Measurements from ENCODE around the gene PPP2R3C. TPM values are rescaled to one million over a fixed set of nuclear protein-coding genes. Genes with fewer than 3 reads are reported as not detected.
A peak's percentile ranks its signal among the peaks of the same experiment; 100 is the strongest.

The PPP2R3C gene
- total RNA-seq, 1 experiment from 2014 or later = 56.2 TPM

- ChIA-PET CTCF (no interaction called here), POLR2A (ENCODE audit: low non-redundant PET) (no interaction called here)
- H3K27ac ChIP-seq (ENCODE audit: low read depth, low read length, poor library complexity, severe bottlenecking) = no peak overlapping the region
- no peaks in the 10 kb centered on the region for H3K9me3 ChIP-seq (ENCODE audit: low read depth, low read length, poor library complexity, severe bottlenecking)
- H3K36me3 ChIP-seq (ENCODE audit: insufficient read depth, low read length, poor library complexity, severe bottlenecking) = peaks cover 22% of the 10 kb centered on the region
- intact Hi-C loops (cut with micrococcal nuclease; ENCODE audit: unreplicated experiment) = no loop called here
- no peaks in the 10 kb centered on the region for H3K27me3 ChIP-seq (replicated peaks; ENCODE audit: insufficient read depth, low read depth, low read length, poor library complexity)
- H3K4me1 ChIP-seq (ENCODE audit: insufficient read depth, low read length, poor library complexity, severe bottlenecking) = no peaks in the 10 kb centered on the region
- no peak for TF ChIP-seq EZH2 (IDR thresholded peaks at IDR 0.05; ENCODE audit: borderline replicate concordance, low read depth, low read length, poor library complexity, severe bottlenecking)
- TF ChIP-seq, protein P1, sequence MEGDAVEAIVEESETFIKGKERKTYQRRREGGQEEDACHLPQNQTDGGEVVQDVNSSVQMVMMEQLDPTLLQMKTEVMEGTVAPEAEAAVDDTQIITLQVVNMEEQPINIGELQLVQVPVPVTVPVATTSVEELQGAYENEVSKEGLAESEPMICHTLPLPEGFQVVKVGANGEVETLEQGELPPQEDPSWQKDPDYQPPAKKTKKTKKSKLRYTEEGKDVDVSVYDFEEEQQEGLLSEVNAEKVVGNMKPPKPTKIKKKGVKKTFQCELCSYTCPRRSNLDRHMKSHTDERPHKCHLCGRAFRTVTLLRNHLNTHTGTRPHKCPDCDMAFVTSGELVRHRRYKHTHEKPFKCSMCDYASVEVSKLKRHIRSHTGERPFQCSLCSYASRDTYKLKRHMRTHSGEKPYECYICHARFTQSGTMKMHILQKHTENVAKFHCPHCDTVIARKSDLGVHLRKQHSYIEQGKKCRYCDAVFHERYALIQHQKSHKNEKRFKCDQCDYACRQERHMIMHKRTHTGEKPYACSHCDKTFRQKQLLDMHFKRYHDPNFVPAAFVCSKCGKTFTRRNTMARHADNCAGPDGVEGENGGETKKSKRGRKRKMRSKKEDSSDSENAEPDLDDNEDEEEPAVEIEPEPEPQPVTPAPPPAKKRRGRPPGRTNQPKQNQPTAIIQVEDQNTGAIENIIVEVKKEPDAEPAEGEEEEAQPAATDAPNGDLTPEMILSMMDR (conservative IDR thresholded peaks at IDR 0.05; ENCODE audit: low read depth, low read length) = no peak
- DNase-seq (ENCODE audit: low spot score) = no peak
- no TSS peak for BruUV-seq (replicated peaks)
- no peak overlapping the region for H3K4me3 ChIP-seq (ENCODE audit: low read depth, low read length, poor library complexity, severe bottlenecking)
These were observed 11.9 kb upstream of the PPP2R3C start for GRCh38 chr14:35133542-35134328.

GRCh38 chr14:35124127-35124526, 2.3 kb upstream of the PPP2R3C start:
- intact Hi-C loops (cut with micrococcal nuclease; ENCODE audit: unreplicated experiment) = loop anchor here (10.0 kb wide), 1 partner anchor 171 kb away; the partner anchor contains the start of gene PSMA6
- no peaks in the 10 kb centered on the region for H3K9me3 ChIP-seq (ENCODE audit: low read depth, low read length, poor library complexity, severe bottlenecking)
- no peak for DNase-seq (ENCODE audit: low spot score)

GRCh38 chr14:35123388-35123703, 1.6 kb upstream of the PPP2R3C start:
- POLR2A ChIA-PET (ENCODE audit: low non-redundant PET) = no interaction called here
- H3K27ac ChIP-seq (ENCODE audit: low read depth, low read length, poor library complexity, severe bottlenecking) = peak overlapping the region; percentile 98
- TF ChIP-seq EZH2 (IDR thresholded peaks at IDR 0.05; ENCODE audit: borderline replicate concordance, low read depth, low read length, poor library complexity, severe bottlenecking) = no peak
- TF ChIP-seq, protein P1 (conservative IDR thresholded peaks at IDR 0.05; ENCODE audit: low read depth, low read length) = no peak
- intact Hi-C loops (cut with micrococcal nuclease; ENCODE audit: unreplicated experiment) = loop anchor here (10.0 kb wide), 1 partner anchor 171 kb away; the partner anchor contains the start of gene PSMA6
- H3K27me3 ChIP-seq (replicated peaks; ENCODE audit: insufficient read depth, low read depth, low read length, poor library complexity) = no peaks in the 10 kb centered on the region
- BruUV-seq (replicated peaks) = no TSS peak
- CTCF ChIA-PET = interaction anchor here (0.6 to 1.2 kb wide), 2 partner anchors 17 to 22 kb away, joined by 3 read pairs; no protein-coding TSS in a partner anchor
- H3K4me3 ChIP-seq (ENCODE audit: low read depth, low read length, poor library complexity, severe bottlenecking) = peak overlapping the region; percentile 64
- no peaks in the 10 kb centered on the region for H3K9me3 ChIP-seq (ENCODE audit: low read depth, low read length, poor library complexity, severe bottlenecking)
- H3K4me1 ChIP-seq (ENCODE audit: insufficient read depth, low read length, poor library complexity, severe bottlenecking) = peaks cover 19% of the 10 kb centered on the region
- no peak for DNase-seq (ENCODE audit: low spot score)
- H3K36me3 ChIP-seq (ENCODE audit: insufficient read depth, low read length, poor library complexity, severe bottlenecking) = no peaks in the 10 kb centered on the region

More at GRCh38 chr14:35124127-35124526, 2.3 kb upstream of the PPP2R3C start:
- no peak for TF ChIP-seq EZH2 (IDR thresholded peaks at IDR 0.05; ENCODE audit: borderline replicate concordance, low read depth, low read length, poor library complexity, severe bottlenecking)
- TF ChIP-seq, protein P1 (conservative IDR thresholded peaks at IDR 0.05; ENCODE audit: low read depth, low read length) = no peak
- Histone ChIP-seq H3K27ac (ENCODE audit: low read depth, low read length, poor library complexity, severe bottlenecking) (no peak overlapping the region), H3K36me3 (ENCODE audit: insufficient read depth, low read length, poor library complexity, severe bottlenecking) (no peaks in the 10 kb centered on the region), H3K27me3 (replicated peaks; ENCODE audit: insufficient read depth, low read depth, low read length, poor library complexity) (no peaks in the 10 kb centered on the region), H3K4me3 (ENCODE audit: low read depth, low read length, poor library complexity, severe bottlenecking) (peak overlapping the region; percentile 64), H3K4me1 (ENCODE audit: insufficient read depth, low read length, poor library complexity, severe bottlenecking) (peaks cover 19% of the 10 kb centered on the region)
- no TSS peak for BruUV-seq (replicated peaks)
- CTCF ChIA-PET = interaction anchor here (0.6 kb wide), 2 partner anchors 18 to 23 kb away, joined by 3 to 4 read pairs; no protein-coding TSS in a partner anchor
- POLR2A ChIA-PET (ENCODE audit: low non-redundant PET) = interaction anchor here (0.6 kb wide), 1 partner anchor 710 kb away, joined by 7 read pairs; no protein-coding TSS in a partner anchor

All from A673 (cell line).